Cardiac fibroblast (primary cell): Measurements from ENCODE around the gene MEOX1.

ENCODE experiments used
- DNase-seq, 2 donors: peaks; one replicate each; pipeline versions ENCODE4 v3.0.0 to v3.0.0-alpha.2; 2010; ENCODE audit warnings: low read depth in 2 of 2
- H3K4me3 ChIP-seq, 2 donors: replicated peaks in 1 of 2; 1 replicate in 1 of 2; 2 replicates in 1 of 2; pipeline ENCODE4 v1.5.1; 2011; ENCODE audit warnings: low read depth in 2 of 2, low read length in 2 of 2, mild to moderate bottlenecking in 2 of 2, moderate library complexity in 1 of 2
- CTCF ChIP-seq: IDR thresholded peaks from one replicate; pipeline ENCODE4 v1.5.1; 2011; ENCODE audit warnings: low read depth, mild to moderate bottlenecking, low read length, inconsistent platforms

MEOX1 gene

GRCh38 chr17:43659823-43660617, 1.7 kb downstream of the MEOX1 start:
- DNase-seq, result no peak
- no peak for TF ChIP-seq CTCF
- H3K4me3 ChIP-seq, result no peak overlapping the region

GRCh38 chr17:43658900-43659299, 2.8 kb downstream of the MEOX1 start:
- no peak overlapping the region for H3K4me3 ChIP-seq
- no peak for DNase-seq
- no peak for TF ChIP-seq CTCF

- no peak for DNase-seq
- no peak for TF ChIP-seq CTCF
- no peak overlapping the region for H3K4me3 ChIP-seq
Measured at GRCh38 chr17:43655693-43656255, 5.9 kb downstream of the MEOX1 start.

- H3K4me3 ChIP-seq, result no peak overlapping the region
- DNase-seq, result no peak
- no peak for TF ChIP-seq CTCF
Measured at GRCh38 chr17:43652124-43652480, 9.6 kb downstream of the MEOX1 start.

GRCh38 chr17:43650471-43650870, 11.3 kb downstream of the MEOX1 start:
- no peak for TF ChIP-seq CTCF
- H3K4me3 ChIP-seq, result no peak overlapping the region
- no peak for DNase-seq

GRCh38 chr17:43648916-43649315, 12.8 kb downstream of the MEOX1 start:
- H3K4me3 ChIP-seq, result no peak overlapping the region
- no peak for DNase-seq
- TF ChIP-seq CTCF, result no peak
